Head of caudate nucleus (tissue), 42 donors: Measurements from ENCODE around the gene UBC.
A peak's percentile ranks its signal among the peaks of the same experiment; 100 is the strongest.
"Not testable (repeated sequence)": the region's sequence is repeated elsewhere in the genome, so short reads cannot be mapped to it uniquely, and the experiment has no call there.

Experiments used
- DNase-seq, 42 donors: peaks; one replicate each; pipeline versions ENCODE4 v3.0.0 to v3.0.0-alpha.2; 2020 to 2021; ENCODE audit warnings: mixed read lengths in 7 of 42
- intact Hi-C: fragments of 100-400 bp; cut with DNase I; formaldehyde crosslinking; loops from one replicate; pipeline ENCODE4 v1.15.0; 2022

UBC gene

DNA sequence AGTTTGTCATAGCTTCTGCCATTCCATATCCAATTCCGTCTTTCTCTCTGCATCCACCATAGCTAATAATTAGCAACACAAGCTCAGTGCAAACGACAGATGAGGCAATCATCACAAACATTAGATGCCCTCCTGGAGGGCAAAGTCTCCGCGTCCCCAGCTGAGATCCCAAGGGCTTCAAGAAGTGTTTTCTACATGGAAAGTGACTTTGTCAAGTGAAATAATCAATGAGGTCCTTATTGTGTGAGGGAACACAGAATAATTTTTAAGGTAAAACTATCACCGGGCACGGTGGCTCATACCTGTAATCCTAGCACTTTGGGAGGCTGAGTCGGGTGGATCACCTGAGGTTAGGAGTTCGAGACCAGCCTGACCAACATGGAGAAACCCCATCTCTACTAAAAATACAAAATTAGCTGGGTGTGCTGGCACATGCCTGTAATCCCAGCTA is 14.1 kb downstream of the UBC start:
- not testable (repeated sequence) for DNase-seq
- intact Hi-C loops, result loop anchor here (5.0 to 10.0 kb wide), 2 partner anchors 38 to 116 kb away; partner anchors contain the start of gene SCARB1

DNA sequence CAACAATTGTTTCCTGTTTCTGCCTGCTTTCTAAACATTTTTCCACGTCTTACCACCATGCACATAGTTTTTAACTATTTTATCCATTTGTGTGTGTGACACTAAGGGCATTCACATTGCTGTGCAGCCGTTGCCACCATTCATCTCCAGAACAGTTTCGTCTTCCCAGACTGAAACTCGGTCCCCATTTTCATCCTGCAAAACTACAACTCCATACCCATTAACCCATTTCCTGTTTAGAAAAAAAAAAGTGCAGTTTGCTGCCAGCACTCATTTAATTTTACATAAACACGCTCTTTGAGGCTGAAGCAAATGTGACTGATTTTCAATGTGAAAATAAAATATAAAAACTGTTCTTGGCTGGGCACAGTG is 15.5 kb downstream of the UBC start:
- intact Hi-C loops, result no loop called here
- DNase-seq, result peak in 1 of 42 donors; percentile 30

DNA sequence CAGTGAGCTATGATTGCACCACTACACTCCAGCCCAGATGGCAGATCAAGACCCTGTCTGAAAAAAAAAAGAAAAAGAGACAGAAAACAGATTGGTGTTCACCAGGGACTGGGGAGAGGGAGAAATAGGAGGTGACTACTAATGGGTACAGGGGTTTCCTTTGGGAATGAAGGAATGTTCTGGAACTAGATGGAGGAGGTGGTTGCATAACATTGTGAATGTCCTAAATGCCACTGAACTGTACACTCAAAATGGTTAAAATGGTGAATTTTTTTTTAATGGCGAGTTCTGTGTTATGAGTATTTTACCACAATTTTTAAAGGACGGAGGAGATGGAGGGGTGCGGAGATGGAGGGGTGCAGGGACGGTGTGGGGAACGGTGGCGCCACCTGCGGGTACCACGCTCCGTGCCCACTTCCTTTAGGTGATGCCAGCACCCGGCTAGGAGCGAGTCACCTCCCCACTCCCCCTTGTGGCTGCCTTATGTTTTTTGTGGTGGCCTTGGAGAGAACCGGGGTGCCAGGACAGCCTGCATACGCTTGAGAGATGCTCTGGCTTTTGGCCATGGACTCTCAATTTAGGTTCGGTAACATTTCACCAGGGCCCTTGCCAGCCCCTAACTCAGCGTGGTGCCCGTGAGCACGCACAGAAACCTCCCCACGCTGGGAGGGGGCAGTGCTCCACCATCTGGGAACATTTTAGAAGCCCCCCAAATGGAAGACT is 16.1 kb downstream of the UBC start:
- DNase-seq, result peak; percentile 52 to 93 (median 80)
- intact Hi-C loops, result no loop called here

- intact Hi-C loops, result no loop called here
- DNase-seq, result no peak
These were observed 18.0 kb downstream of the UBC start for GRCh38 chr12:124896461-124896860.

- DNase-seq, result no peak
- intact Hi-C loops, result no loop called here
These were observed 20.5 kb downstream of the UBC start for GRCh38 chr12:124893792-124894516.

- intact Hi-C loops, result no loop called here
- peak in 3 of 42 donors; percentile 15 to 22 (median 16) for DNase-seq
These were observed 26.2 kb downstream of the UBC start for GRCh38 chr12:124888260-124888659.

DNA sequence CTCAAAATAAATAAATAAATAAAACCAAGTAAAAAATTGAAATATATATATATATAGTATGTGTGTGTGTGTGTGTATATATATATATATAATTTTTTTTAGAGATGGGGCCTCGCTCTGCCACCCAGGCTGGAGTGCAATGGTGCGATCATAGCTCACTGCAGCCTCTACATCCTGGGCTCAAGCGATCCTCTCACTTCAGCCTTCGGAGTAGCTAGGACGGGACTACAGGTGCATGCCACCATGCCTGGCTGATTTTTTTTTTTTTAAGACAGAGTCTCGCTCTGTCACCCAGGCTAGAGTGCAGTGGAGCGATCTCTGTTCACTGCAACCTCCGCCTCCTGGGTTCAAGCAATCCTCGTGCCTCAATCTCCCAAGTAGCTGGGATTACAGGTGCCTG is 26.7 kb downstream of the UBC start:
- intact Hi-C loops, DNase-seq: not testable (repeated sequence)

DNA sequence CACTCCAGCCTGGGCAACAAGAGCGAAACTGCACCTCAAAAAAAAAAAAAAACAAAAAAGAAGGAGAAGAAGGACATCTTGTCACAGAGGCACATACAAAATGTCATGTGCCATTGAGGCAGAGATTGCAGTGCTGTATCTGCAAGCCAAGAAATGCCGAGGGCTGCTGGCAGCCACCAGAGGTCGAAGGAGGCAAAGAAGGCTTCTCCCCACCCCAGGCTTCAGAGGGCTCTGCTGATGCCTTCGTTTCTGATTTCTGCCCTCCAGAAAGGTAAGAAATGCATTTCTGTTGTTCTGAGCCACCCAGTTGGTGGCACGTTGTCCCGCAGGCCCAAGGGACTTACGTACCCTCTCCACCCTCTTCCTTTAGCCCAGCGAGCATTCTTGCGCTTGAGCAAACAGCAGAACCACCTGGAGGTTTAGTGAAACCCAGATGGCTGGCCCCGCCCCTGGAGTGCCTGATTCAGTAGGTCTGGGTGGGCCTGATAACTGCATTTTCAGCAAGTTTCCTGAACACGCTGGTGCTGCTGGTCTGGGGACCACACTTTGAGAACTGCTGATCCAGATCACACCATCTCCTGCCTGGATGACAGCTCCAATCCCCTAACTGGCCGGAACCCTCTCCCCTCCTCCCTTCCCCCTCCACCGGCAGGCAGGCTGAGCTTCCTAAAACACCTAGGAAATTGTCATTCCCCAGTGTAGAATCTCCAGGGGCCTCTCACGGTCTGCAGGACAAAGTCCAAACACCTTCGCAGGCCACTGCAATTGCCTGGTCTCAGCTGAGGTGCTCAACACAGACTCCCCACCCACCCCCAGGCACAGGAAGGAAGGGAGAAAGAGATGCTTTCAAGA is 29.6 kb downstream of the UBC start:
- intact Hi-C loops, result no loop called here
- no peak for DNase-seq

GRCh38 chr12:124883263-124884130 is 31.0 kb downstream of the UBC start:
- intact Hi-C loops, result no loop called here
- DNase-seq, result no peak

DNA sequence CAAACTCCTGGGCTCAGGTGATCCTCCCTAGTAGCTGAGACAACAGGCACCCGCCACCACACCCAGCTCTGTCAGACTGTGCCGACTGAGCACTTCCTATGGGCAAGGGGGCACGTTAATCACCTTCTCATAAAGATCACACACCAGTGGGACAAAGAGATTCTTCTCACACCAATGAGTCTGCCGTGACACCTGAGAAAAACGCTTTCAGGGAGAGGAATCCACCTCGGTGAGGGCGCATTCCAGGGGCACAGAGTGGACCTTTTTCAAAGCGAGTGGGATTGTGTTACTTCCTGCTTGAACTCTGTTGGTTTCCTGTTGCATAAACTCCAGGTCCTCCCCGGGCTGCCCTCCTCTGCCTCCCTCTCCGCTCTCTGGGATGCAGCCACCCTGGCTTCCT is 33.3 kb downstream of the UBC start:
- intact Hi-C loops, result no loop called here
- no peak for DNase-seq

- DNase-seq, intact Hi-C loops: not testable (repeated sequence)
These were observed 34.1 kb downstream of the UBC start for GRCh38 chr12:124880335-124880734.

DNA sequence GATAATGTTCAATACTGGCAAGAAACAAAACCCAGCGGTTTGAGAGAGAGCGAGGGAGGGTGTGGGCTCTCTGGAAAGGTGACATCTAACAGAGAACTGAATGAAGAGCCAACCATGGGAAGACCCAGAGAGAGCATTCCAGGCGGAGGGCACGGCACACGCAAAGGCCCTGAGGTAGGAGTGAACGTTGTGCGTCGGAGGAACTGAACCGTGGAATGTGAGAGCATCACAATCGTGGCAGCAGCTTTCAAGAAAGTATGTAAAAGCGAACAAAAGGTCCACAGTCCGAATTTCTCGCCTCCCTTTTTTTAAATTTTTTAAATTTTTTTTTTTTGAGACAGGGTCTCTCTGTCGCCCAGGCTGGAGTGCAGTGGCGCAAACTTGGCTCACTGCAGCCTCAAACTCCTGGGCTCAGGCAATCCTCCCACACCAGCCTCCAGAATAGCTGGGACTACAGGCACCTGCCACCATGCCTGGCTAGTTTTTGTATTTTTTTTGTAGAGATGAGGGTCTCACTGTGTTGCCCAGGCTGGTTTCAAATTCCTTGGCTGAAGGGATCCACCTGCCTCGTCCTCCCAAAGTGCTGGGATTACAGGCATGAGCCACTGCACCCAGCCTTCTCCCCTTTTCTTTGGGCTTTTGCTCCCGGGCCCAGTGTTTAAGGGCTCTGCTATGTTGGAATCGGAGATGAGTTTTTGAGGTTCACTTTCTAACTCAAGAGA is 35.5 kb downstream of the UBC start:
- DNase-seq, result no peak
- intact Hi-C loops, result no loop called here

- intact Hi-C loops, result no loop called here
- no peak for DNase-seq
These were observed 37.0 kb downstream of the UBC start for GRCh38 chr12:124877423-124877822.

GRCh38 chr12:124876171-124876570 is 38.3 kb downstream of the UBC start:
- DNase-seq, result no peak
- intact Hi-C loops, result no loop called here

DNA sequence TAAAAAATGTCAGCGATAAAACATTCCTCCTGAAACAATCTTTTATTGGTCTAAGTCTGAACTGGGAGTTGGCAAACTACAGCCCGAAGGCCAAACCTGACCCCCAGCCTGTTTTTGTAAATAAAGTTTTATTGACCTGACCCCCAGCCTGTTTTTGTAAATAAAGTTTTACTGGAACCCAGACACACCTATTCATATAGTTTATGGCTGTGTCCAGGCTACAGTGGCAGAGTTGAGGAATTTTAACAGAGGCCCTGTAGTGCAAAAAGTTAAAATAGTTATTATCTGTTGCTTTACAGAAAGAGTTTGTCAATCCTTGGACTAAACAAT is 38.7 kb downstream of the UBC start:
- intact Hi-C loops, result no loop called here
- no peak for DNase-seq

- no peak for DNase-seq
- intact Hi-C loops, result no loop called here
These were observed 39.3 kb downstream of the UBC start for GRCh38 chr12:124874988-124875802.

GRCh38 chr12:124874188-124874587 is 40.3 kb downstream of the UBC start:
- intact Hi-C loops, result no loop called here
- DNase-seq, result no peak
